PFSK-1 (cell line): ENCODE measurements around the gene DENND2D.

Experiments
- FOXP2 ChIP-seq: optimal IDR thresholded peaks from 2 replicates; pipeline ENCODE3; 2011; ENCODE audit warnings: borderline replicate concordance, control low read depth, inconsistent platforms; ENCODE audit not compliant: insufficient read depth; ENCODE audit errors: extremely low read length, extremely low read depth
- POLR2AphosphoS5 ChIP-seq: IDR thresholded peaks from 2 replicates; pipeline ENCODE4 v1.6.1; 2012; ENCODE audit warnings: low read depth, mild to moderate bottlenecking, control low read depth, low read length, moderate library complexity
- SIN3A ChIP-seq: IDR thresholded peaks from 2 replicates; pipeline ENCODE4 v1.6.1; 2012; ENCODE audit warnings: mild to moderate bottlenecking, low read length, moderate library complexity, borderline replicate concordance; ENCODE audit not compliant: insufficient read depth
- TAF1 ChIP-seq: IDR thresholded peaks from 2 replicates; pipeline ENCODE4 v1.6.1; 2012; ENCODE audit warnings: low read length, control low read depth, borderline replicate concordance; ENCODE audit not compliant: insufficient read depth
- TF ChIP-seq, protein P1 (sequence below), 2 experiments: IDR thresholded peaks; 2 replicates each; pipeline versions ENCODE4 v1.6.1 to v1.8.0; 2011 to 2012; ENCODE audit warnings: low read depth in 2 of 2, low read length in 2 of 2, control low read depth in 1 of 2, inconsistent platforms in 1 of 2, mild to moderate bottlenecking in 1 of 2, moderate library complexity in 1 of 2; ENCODE audit not compliant: insufficient read depth in 1 of 2

DNA sequence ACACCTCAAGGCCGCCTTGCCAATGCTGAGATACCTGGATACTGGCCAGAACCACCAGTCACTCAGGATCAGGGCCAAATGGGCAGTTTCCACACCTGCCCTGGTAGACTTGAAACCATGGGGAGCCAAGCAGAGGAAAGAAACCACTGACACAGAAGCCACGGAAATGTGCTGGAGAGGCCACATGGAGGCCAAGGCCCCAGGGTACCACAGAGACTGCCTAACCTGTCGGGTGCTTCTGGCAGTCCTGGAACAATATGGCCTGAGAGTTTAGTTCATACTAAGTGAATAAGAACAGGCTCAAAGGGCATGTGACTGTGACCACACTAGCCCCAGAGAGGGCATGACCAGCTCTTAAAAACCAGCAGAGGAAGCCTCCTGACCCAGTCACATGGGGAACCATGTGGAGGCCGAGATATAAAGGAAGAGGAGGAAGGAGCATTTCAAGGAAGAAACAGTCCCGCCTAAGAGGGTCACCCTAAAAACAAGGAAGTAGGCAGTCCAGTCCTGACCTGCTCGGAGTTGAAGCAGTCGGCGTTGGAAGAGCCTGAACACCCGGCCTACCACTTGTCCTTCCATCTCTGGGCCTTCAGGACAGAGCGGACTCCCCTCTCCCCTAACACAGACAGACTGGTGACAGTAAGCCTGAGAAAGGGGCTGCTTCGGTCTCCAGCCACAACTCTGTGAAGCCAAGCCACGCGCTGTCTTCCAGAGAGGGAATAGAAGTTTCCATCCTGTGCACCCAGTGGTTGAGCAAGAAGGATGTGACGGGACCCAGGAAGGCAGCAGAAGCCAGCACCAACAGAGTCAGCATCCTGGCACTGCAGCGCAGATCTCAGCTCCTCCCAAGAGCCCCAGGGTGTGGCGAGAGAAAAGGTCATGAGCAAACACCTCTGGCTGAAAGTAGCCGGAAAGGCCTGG is at the start of gene DENND2D:
- TF ChIP-seq, protein P1, sequence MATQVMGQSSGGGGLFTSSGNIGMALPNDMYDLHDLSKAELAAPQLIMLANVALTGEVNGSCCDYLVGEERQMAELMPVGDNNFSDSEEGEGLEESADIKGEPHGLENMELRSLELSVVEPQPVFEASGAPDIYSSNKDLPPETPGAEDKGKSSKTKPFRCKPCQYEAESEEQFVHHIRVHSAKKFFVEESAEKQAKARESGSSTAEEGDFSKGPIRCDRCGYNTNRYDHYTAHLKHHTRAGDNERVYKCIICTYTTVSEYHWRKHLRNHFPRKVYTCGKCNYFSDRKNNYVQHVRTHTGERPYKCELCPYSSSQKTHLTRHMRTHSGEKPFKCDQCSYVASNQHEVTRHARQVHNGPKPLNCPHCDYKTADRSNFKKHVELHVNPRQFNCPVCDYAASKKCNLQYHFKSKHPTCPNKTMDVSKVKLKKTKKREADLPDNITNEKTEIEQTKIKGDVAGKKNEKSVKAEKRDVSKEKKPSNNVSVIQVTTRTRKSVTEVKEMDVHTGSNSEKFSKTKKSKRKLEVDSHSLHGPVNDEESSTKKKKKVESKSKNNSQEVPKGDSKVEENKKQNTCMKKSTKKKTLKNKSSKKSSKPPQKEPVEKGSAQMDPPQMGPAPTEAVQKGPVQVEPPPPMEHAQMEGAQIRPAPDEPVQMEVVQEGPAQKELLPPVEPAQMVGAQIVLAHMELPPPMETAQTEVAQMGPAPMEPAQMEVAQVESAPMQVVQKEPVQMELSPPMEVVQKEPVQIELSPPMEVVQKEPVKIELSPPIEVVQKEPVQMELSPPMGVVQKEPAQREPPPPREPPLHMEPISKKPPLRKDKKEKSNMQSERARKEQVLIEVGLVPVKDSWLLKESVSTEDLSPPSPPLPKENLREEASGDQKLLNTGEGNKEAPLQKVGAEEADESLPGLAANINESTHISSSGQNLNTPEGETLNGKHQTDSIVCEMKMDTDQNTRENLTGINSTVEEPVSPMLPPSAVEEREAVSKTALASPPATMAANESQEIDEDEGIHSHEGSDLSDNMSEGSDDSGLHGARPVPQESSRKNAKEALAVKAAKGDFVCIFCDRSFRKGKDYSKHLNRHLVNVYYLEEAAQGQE (IDR thresholded peaks at IDR 0.05; ENCODE audit: insufficient read depth in 1 of 2, low read depth in 2 of 2, low read length in 2 of 2) = no peak
- TF ChIP-seq SIN3A (no peak), POLR2AphosphoS5 (no peak), TAF1 (no peak), FOXP2 (no peak)
